Dedifferentiated amniotic fluid mesenchymal stem cell (primary cell): ENCODE measurements around the gene SHISA6.
"Not testable (repeated sequence)": the region's sequence is repeated elsewhere in the genome, so short reads cannot be mapped to it uniquely, and the experiment has no call there.

Experiments used
- DNase-seq: peaks from one replicate; pipeline ENCODE4 v3.0.0-alpha.2; 2016; ENCODE audit errors: extremely low spot score

The SHISA6 gene

DNA sequence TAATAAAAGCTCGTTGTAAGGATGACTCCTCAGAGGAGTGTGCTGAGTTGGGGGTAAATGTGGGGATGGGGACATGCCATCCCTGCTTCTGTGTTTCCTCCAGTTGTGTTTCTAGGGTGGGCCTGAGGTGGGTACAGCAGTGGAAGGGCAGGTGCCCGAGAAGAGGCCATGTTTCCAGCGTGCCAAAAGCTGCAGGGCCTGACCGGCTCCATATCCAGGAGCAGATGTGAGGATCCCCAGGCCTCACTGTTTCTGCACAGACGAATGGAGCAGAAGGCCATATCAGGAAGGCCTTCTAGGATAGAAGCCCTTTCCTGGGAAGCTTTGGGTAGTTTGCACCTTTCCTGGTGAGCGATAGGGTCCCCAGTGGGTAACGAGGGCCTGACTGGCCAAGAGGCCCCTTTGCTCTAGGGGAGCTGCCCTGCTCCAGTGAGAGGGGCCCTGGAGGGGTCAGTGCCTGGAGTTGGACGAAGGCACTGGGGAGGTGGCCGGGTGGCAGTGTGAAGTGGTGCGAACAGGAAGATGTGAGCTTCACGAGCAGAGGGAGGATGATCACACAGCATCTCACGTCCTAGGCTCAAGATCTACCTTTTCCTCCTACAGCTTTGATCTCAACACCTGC lies 62.9 kb downstream of the SHISA6 start:
- DNase-seq, result no peak

DNA sequence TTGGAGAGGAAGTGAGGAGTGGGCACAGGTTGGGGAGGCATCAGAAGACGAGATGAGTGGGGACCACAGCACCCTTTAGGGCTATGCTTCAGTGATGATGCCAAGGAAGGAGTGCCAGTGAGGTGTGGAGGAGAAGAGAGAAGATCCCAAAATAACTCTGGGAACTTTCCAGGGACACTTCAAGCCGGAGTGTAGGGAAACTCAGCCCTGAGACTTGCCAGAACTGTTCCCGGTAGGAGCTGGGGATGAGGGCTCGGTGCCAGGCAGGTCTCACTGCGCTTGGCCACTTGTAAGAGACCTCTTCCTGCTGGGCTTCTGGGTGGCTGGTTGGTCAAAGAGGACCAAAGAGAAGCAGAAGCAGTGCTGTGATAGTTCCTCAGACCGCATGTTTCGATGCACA lies 63.6 kb downstream of the SHISA6 start:
- DNase-seq, result no peak

DNA sequence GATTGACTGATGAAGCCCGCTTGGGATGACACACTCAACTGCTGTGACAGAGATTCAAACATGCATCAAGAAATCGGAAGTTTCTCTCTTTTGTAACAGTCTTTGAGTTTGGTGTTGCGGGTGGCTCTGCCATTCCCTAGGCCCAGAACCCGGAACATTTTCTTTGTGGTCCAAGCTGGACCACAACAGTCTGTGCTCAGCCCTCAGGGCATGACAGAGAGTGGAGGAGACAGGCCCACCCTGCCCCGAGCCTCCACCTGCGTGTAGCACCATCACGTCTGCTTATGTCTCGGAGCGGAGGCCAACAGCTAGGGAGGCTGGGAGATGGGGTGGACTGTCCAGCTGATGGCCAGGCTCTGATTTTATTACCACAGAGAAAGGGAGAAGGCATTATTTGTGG lies 64.5 kb downstream of the SHISA6 start:
- no peak for DNase-seq

DNA sequence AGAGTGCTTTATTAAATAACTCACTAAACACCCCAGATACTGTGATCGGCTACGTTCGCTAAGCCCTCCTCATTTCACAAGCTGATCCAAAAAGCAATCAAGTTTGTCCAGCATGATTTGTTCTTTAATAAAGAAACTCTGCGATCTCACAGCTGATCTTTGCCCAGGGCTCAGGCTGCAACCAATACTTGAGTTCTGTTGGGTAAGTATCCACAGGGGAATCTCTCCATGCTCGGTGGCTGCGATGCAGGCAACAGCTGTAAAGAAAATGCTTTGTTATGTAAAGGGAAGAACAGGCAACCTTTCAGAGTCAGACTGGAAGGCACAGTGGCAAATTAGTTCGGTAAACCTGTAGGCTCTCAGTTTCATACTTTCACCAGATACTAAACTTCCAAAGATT lies 67.5 kb downstream of the SHISA6 start:
- DNase-seq, result no peak

DNA sequence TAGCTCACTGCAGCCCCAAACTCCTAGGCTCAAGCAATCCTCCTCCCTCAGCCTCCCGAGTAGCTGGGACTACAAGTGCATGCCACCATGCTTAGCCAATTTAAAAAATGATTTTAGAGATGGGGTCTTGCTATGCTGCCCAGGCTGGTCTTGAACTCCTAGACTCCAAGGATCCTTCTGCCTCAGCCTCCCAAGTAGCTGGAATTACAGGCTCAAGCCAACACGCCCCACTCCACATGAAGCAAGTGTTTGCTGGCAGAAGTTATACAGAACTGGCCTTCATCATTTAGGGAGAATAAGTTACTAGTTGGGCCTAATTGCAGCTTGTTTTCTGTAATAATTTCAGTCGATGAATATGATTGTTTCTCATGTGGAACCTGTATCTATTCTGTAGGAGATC lies 68.0 kb downstream of the SHISA6 start:
- DNase-seq, result no peak

DNA sequence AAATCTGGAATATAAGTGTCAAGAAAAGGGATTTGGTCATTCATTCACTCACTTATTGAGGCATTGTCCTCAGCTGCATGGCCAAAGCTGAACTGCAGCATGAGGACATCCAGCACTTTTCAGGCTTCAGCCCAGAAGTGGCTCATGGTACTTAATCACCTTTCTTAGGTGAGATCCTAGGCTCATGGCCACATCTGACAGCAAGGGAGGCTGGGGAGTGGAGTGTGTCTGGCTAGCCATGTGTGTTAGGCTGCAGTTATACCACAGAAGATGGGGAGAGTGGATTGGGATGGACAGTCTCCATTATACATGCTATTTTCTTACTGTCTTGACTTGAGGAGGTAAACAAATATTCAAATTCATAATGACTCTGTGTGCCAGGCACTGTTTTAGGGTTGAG lies 68.8 kb downstream of the SHISA6 start:
- DNase-seq, result no peak

DNA sequence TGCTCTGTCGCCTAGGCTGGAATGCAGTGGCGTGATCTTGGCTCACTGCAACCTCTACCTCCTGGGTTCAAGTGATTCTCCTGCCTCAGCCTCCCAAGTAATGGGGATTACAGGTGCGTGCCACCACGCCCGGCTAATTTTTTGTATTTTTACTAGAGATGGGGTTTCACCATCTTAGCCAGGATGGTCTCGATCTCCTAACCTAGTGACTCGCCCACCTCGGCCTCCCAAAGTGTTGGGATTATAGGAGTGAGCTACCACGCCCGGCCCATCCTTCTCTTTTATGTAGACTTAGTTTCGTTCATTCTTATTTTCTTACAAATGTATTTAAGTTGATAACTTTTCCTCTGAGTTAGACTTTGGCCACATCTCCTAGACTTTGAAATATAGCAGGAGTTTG lies 75.4 kb downstream of the SHISA6 start:
- DNase-seq, result not testable (repeated sequence)

DNA sequence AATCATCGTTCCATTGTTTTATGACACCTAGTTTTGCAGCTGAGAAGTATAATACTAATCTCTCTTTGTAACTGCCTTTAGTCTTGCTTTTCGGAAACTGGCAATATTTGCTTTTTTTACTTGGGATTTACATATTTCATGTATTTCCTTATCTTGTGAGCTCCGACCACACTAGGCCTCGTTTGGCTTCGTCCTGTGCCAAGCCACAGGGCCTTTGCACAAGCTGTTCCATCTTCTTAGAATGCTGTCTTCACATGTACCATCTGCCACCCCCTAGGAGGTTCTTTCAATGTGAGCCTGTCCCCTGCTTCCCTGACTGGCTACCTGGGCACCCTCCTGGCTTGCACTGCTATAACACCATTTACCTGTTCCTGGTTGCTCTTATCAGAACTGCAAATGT lies 77.2 kb downstream of the SHISA6 start:
- DNase-seq, result no peak

DNA sequence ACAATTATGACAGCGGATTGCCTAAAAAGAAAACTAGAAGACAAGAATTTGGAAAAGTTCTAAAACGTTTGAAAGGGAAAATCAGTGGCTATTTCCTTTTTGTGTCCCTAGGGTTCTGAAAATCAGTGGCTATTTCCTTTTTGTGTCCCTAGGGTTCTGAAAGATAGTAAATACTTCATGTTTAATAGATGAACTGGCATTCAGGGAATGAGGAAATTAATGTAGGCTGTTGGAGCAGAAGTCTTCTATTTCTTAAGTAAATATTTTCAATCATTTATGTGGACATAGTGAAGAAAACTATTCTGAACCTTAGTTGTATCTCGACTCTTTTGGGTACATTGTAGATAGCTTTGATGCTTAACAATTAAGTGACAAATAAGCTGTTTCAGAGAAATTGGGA lies 78.9 kb downstream of the SHISA6 start:
- DNase-seq, result no peak

DNA sequence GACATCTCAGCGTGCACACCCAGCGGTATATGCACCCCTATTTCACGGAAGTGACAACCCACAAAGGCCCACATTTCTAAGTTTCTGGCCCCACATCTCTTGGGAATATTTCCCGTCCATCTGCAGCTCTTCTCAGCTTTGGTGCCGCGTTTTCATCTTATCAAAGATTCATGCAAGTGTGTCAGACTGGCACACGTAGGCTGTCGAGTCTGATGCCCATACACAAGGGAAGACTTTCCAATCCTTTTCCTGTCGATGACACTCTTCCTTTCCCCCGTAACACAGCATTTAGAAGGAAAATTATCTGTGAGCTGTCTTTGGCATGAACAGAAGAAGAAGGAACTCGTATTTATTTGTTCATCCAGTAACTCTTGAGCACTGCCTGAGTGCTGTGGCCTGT lies 83.0 kb downstream of the SHISA6 start:
- no peak for DNase-seq

DNA sequence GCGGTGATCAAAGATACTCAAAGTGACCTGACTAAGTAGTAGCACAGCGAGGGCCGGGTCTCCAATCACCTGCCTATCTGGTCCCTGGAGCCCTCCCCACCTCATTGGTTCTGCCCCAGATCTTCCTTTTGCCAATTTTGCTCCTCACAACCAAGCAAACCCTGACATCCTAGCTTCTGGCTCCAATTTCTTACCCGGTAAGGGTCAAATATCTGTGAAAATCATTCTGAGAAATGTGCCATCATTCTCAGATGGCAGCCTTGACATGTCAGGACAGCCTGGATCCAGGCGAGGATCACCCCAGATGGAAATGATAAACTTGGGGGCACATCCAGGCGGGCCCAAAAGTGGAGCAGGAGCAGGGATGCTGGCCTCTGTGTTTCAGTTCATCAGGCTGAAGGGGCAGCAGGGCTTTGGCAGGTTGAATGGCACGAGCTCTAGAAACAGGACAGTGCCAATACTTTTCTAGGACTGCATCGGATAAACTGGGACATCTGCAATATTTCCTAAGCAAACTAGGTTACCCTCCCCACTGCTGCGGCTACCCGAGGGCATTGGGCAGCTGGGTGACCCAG lies 83.9 kb downstream of the SHISA6 start:
- DNase-seq, result no peak

DNA sequence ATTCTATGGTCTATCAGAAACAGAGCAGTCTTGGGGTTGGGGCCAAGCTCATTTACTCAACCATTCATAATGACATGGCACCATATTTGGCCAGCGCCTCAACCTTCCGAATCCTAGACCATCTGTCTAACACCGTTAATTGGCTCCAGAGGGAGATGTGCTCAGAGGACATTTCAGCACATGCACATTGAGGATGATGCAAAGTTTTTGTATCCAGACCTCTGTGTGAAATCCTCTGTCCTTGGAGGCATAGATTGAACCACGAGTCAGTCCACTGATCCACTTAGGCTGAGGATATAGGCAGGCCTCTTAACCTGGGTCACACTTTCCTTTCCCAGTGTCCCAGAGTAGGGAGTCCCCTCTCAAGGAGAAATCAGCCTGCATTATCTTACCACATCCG lies 85.5 kb downstream of the SHISA6 start:
- no peak for DNase-seq

DNA sequence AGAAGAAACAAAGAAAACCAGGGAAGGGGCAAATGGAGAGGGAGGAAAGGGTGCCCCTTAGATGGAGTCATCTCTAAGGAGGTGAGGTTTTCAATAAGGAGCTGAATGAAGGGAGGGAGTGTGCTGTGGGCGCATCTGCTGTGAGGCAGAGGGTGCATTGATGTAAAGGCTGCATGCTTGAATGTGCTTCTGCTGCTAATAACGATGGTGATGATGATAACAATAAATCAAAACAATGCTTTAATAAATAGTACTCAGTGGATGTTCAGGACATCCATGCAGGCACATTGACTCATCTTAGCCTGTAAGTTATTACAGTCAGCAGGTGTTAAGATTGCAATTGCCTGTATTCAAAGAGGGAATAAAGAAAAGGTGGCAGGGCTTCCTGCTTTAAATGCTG lies 87.8 kb downstream of the SHISA6 start:
- DNase-seq, result no peak

DNA sequence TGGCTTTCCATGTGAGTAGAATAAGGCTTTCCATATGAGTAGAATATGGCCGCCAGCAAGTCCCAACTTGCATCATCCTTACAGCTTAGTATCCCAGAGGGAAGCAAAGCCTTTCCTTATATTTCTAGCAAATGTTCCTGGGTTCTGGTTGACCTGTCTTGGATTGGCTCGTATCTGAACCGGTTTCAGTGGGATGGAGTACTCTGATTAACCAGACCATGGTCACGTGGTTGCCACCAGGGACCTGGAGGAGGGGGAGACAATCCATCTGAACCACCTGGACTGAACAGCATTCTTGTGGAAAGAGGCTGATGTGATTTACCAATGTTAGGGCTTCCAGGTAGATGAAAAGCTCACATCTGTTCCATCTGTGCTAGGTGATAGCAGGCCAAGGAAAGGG lies 89.0 kb downstream of the SHISA6 start:
- no peak for DNase-seq

DNA sequence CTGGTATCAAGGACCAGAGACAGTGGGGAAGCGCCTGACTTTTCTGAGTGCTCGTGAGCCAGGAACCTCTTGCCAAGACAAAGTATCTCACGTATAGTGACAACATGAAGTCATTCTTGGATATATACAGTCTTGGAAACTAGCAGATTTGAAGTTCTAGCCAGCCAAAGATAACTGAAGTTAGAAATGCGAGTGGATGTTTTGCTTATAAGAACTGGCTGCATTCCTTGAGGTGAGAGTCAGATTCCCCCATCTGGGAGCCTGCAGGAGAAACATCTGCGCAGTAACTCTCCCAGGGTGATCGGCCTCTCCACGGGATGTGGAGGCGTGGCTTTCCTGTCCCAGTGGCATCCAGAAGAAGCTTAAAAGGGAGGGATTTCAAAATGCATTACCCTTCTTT lies 89.8 kb downstream of the SHISA6 start:
- DNase-seq, result no peak

DNA sequence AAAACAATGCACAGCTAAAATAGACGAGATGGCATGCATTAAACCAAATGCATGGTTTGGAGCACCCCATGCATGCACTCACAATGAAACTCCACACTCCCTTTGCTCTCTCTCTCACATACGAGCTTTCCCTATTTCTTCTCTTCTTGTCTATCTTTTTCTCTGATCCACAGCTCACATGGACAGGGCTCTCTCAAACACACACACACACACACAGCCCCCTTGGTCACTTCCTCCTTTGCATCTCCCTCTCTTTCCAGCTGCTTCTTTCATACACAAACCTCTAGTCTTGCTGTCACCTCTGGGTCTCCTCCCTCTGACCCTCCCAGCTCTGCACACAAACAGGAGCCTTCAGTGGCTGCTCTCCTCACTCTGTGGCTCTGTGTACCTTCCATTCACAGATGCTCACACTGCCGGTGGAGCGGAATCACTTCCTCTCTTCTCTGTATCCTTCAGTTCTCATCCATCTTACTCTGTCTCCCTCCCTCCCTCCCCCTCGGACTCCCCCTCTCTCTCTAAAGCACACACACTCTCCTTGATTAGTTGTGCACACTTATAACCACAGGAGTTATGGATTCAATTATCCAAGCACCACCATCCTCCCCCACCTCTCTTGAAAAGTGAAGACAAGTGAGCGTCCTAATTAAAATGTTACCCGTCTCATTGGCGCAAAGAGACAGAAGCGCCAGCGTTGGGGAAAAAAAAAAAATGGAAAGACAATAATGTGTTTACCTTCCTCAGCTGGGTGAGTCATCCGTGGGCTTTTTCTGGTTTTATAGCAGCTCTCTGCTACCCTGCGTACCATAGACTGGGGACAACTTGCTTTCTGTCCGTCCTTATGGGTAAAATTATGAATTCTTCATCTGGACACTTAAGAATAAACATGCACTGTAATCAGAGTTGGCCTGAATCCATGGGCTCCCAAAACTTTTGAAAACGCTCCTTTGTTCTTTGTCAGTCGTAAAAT lies 90.8 kb downstream of the SHISA6 start:
- DNase-seq, result no peak

DNA sequence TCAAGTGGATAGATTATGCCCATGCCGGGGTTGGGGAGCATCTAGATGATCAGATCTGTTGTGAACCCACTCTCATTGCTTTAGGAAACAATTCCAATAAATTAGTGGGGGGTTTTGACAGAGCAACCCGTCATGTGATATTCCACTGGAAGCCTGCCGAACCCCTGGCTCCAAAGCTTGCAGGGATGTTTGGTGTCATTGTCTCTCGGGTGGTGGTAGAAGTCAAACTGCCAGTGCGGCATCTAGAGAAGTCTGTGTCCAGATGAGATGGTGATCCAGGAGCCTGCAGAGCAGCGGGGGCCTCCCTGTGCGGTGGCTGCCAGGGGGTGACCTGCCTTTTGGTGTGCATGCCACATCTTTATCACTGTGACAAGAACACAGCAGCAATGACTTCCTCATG lies 91.7 kb downstream of the SHISA6 start:
- DNase-seq, result no peak

DNA sequence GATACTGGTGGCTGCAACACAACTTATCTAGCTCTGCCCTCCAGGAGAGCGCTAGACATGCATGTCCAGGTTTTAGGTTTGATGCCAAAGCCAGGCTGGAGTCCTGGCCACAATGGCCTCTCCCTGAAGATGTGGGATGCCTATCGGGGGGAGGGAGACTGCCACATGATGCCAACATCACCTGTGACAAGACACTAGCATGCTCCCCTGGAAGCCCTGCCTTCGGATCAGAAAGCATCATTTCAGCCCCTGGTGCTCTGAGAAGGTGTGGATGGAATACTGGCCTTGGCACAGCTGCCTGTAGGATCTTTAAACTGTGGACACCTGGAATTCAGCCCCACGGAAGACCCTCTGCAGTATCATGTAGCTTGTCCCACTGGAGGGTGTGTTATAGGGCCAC lies 93.5 kb downstream of the SHISA6 start:
- no peak for DNase-seq

DNA sequence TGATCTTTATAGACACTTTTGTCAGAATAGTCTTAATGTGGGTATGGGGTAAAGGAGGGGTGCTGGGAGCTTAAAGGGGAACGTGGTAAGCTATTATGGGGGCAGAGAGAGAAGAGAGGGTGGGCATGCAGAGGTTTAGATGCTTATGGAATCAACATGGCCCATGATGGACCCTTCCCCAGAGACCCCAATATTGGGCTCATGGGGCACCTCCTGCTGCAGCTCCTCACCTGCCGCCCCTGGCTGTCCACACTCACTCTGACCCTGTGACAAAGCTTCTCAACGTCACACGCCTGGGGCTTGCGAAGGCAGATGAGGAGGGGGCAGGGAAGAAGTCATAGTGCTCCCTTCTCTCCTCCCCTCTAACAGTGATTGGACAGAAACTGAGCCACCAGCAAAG lies 95.3 kb downstream of the SHISA6 start:
- no peak for DNase-seq

DNA sequence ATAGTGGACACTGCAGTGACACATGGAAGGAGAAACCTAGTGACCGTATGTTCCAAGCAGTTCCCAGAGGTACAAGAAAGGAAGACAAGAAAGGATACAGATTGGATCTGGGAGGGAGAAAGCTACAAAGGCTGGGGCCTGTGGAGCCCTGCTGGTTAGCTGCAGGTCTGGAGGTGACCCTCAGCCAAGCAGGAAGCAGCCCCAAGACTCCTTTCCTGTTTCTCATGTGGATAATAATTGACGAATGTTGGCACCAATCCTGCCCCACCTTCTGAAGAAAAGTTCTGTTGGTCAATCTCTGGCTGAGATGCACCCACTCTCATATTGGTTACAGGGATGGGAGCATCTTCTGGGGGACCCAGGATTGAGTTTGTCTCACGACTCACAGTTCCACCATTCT lies 99.8 kb downstream of the SHISA6 start:
- no peak for DNase-seq

DNA sequence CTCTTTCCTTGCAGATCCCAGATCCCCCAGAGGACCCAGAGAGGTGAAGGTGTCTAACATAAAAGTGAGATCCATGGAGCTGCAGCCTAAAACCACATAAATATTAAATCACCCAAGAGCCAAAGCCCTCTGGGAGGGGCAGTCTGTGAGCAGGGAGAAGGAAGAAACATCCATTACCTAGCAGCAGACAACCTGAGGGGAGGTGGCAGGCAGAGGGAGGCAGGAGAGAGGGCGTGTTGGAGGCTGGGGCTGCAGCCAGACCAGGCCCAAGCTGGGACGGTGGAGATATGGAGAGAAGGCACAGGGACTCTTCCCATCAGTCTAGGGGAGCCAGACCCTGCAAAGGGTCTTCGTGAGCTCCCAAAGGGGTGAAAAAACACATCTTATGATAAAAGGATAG lies 101.1 kb downstream of the SHISA6 start:
- DNase-seq, result no peak

DNA sequence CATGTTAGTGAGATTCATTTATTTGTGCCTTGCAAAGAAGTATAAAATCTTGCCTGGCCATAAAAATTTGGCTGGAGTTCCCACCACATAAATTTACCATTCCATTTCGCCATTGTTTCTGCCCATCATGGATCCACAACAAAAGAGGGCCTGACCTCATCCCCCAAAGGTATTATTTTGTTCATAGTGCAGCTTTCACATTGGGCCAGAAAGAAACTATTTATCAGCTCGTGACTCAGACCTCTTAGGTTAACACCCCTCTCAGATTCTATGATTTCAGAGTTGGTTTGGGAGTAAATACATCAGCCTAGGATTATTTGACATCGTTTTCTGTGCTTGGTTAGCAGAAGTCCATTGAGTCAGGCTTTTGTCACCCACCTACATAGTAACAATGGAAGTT lies 108.1 kb downstream of the SHISA6 start:
- no peak for DNase-seq

DNA sequence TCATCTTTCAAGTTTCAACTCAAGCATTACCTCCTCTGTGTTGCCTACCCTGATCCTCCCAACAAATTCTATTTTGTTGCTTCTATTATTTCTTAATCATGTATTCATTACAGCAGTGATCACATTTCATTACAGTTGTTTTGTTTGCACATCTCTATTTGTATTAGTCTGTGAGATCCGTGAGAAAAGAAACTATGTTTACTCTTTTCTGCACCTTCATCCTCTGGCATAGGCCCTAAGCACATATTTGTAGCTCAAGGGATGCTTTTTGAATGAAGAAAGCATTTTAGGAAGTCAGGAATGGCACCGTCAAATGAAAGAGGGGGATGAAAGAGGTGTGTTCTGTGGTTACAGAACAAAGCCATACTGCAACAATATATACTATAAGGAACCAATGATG lies 110.5 kb downstream of the SHISA6 start:
- DNase-seq, result no peak
